Measurements from ENCODE around the gene SH3BP2.

SH3BP2 gene

DNA sequence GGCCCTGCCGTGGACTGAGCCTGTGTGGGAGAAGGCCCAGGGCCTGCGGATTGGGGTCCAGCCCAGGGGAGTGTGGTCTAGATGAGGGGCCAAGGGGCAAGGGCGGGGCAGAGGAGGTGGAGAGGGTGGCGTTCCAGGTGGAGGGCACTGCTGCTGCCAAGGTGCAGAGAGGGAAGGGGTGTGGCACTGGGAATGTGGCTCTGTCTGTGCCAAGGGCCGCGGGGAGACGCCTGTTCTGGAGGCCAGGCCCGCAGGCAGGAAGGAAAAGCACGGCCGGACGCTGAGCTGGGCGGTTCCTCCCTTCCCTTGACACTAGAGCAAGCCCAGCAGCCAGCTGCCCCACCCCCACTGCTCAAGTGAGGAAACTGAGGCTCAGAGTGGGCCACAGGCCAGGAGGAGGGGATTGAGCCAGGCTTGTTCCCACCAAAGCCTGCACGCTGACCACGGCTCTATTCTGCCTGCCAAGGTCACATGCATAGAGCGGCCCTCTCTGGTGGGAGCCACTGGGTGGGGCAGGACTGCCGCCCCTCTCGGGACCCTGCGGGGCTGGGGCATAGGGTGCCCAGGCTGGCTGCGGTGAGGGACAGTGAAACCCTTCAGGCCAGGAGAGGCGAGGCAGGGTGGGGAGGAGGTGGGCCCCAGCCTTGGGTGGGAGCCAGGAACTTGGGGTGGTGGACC is 13.0 kb downstream of the SH3BP2 start:
- TF ChIP-seq, protein P1, sequence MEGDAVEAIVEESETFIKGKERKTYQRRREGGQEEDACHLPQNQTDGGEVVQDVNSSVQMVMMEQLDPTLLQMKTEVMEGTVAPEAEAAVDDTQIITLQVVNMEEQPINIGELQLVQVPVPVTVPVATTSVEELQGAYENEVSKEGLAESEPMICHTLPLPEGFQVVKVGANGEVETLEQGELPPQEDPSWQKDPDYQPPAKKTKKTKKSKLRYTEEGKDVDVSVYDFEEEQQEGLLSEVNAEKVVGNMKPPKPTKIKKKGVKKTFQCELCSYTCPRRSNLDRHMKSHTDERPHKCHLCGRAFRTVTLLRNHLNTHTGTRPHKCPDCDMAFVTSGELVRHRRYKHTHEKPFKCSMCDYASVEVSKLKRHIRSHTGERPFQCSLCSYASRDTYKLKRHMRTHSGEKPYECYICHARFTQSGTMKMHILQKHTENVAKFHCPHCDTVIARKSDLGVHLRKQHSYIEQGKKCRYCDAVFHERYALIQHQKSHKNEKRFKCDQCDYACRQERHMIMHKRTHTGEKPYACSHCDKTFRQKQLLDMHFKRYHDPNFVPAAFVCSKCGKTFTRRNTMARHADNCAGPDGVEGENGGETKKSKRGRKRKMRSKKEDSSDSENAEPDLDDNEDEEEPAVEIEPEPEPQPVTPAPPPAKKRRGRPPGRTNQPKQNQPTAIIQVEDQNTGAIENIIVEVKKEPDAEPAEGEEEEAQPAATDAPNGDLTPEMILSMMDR (IDR thresholded peaks at IDR 0.05; ENCODE audit: low read depth, low read length, missing control alignments) = no peak
- no peak overlapping the region for H3K4me3 ChIP-seq (replicated peaks; ENCODE audit: low read depth, low read length)
- DNase-seq (ENCODE audit: extremely low read depth, low read depth) = no peak

GRCh38 chr4:2806390-2807355 is 13.8 kb downstream of the SH3BP2 start:
- no peak for DNase-seq (ENCODE audit: extremely low read depth, low read depth)
- TF ChIP-seq, protein P1 (IDR thresholded peaks at IDR 0.05; ENCODE audit: low read depth, low read length, missing control alignments) = no peak
- no peak overlapping the region for H3K4me3 ChIP-seq (replicated peaks; ENCODE audit: low read depth, low read length)

GRCh38 chr4:2807571-2807970 is 14.7 kb downstream of the SH3BP2 start:
- TF ChIP-seq, protein P1 (IDR thresholded peaks at IDR 0.05; ENCODE audit: low read depth, low read length, missing control alignments) = no peak
- H3K4me3 ChIP-seq (replicated peaks; ENCODE audit: low read depth, low read length) = no peak overlapping the region
- DNase-seq (ENCODE audit: extremely low read depth, low read depth) = no peak

DNA sequence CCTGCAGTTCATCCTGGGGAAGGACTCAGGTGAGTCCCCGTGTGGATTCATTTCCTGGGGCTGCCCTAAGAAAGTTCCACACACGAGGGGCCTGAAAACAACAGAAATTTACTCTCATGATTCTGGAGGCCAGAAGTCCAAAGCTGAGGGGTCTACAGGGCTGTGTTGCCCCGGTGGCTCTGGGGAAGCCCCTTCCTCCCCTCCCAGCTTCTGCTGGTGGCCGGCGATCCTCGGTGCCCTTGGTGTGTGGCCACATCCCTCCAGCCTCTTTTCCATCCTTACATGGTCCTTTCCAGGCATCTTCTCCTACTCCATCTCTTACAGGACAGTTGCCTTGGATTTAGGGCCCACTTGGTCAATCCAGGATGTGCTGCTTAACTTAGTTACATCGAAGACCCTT is 15.1 kb downstream of the SH3BP2 start:
- DNase-seq (ENCODE audit: extremely low read depth, low read depth) = no peak
- H3K4me3 ChIP-seq (replicated peaks; ENCODE audit: low read depth, low read length) = no peak overlapping the region
- TF ChIP-seq, protein P1 (IDR thresholded peaks at IDR 0.05; ENCODE audit: low read depth, low read length, missing control alignments) = no peak

- no peak for DNase-seq (ENCODE audit: extremely low read depth, low read depth)
- TF ChIP-seq, protein P1 (IDR thresholded peaks at IDR 0.05; ENCODE audit: low read depth, low read length, missing control alignments) = no peak
- no peak overlapping the region for H3K4me3 ChIP-seq (replicated peaks; ENCODE audit: low read depth, low read length)
Observed at GRCh38 chr4:2809610-2810180, 16.8 kb downstream of the SH3BP2 start.

DNA sequence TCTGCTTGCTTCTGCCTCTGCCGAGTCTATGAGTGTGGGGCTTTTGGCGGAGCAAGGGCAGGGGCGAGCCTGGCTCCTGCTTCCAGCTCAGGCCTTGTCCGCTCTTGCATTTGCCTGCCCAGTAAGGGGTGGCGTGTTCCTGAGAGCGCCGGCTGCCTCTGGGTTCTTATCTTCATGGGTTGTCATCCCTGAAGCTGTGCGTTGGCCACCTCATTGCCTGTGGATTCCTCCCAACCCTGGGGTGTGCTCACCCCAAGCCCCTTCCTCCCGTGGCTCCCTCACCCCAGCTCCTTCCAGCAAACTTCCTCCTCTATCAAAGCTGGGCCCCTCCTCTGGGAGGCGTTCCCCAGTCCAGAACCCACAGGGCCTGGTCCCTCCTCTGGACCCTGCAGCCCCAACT is 17.5 kb downstream of the SH3BP2 start:
- TF ChIP-seq, protein P1 (IDR thresholded peaks at IDR 0.05; ENCODE audit: low read depth, low read length, missing control alignments) = no peak
- DNase-seq (ENCODE audit: extremely low read depth, low read depth) = no peak
- no peak overlapping the region for H3K4me3 ChIP-seq (replicated peaks; ENCODE audit: low read depth, low read length)

Data from HFF-Myc (cell line).